ENCODE data around the gene ARHGEF2.
A peak's percentile ranks its signal among the peaks of the same experiment; 100 is the strongest.

Gene ARHGEF2

GRCh38 chr1:155940482-155940992 is 37.8 kb downstream of the ARHGEF2 start:
- H3K4me3 ChIP-seq (ENCODE audit: low read depth, low read length) = peak overlapping the region; percentile 22
- DNase-seq (ENCODE audit: low read depth) = peak; percentile 62
- TF ChIP-seq POLR2A (IDR thresholded peaks at IDR 0.05; ENCODE audit: extremely low read depth, insufficient read length) = peak; percentile 21
- no peak; the same call in 1 of the 2 replicates for TF ChIP-seq MYC (IDR thresholded peaks at IDR 0.05; ENCODE audit: low read depth, low read length)
- no peak for TF ChIP-seq CTCF (IDR thresholded peaks at IDR 0.05; ENCODE audit: low read depth, low read length)

- DNase-seq (ENCODE audit: low read depth) = peak; percentile 78
- H3K4me3 ChIP-seq (ENCODE audit: low read depth, low read length) = no peak overlapping the region
- TF ChIP-seq MYC (IDR thresholded peaks at IDR 0.05; ENCODE audit: low read depth, low read length) = no peak
- TF ChIP-seq CTCF (IDR thresholded peaks at IDR 0.05; ENCODE audit: low read depth, low read length) = peak; percentile 71
These were observed 40.1 kb downstream of the ARHGEF2 start for GRCh38 chr1:155938220-155938627.

- no peak for TF ChIP-seq MYC (IDR thresholded peaks at IDR 0.05; ENCODE audit: low read depth, low read length)
- no peak for TF ChIP-seq MAX (IDR thresholded peaks at IDR 0.05; ENCODE audit: low read depth, low read length)
- no peak for TF ChIP-seq CTCF (IDR thresholded peaks at IDR 0.05; ENCODE audit: low read depth, low read length)
- no peak for TF ChIP-seq POLR2A (IDR thresholded peaks at IDR 0.05; ENCODE audit: extremely low read depth, insufficient read length)
- DNase-seq (ENCODE audit: low read depth) = no peak
- H3K4me3 ChIP-seq (ENCODE audit: low read depth, low read length) = peak overlapping the region; percentile 99
These were observed 43.3 kb downstream of the ARHGEF2 start for GRCh38 chr1:155934936-155935590.

- H3K4me3 ChIP-seq (ENCODE audit: low read depth, low read length) = peak within 1 kb of the TSS; percentile 99
- TF ChIP-seq POLR2A (IDR thresholded peaks at IDR 0.05; ENCODE audit: extremely low read depth, insufficient read length) (peak; percentile 98), MAX (IDR thresholded peaks at IDR 0.05; ENCODE audit: low read depth, low read length) (0 out of 2 replicates have a peak, but pooled peaks have one; percentile 1), MYC (IDR thresholded peaks at IDR 0.05; ENCODE audit: low read depth, low read length) (peak; percentile 39), CTCF (IDR thresholded peaks at IDR 0.05; ENCODE audit: low read depth, low read length) (no peak)
- DNase-seq (ENCODE audit: low read depth) = peak; percentile 99
These were observed 44.0 kb downstream of the ARHGEF2 start, which contains the start of gene KHDC4 for GRCh38 chr1:155934097-155934935. Gene KHDC4, minus strand, starts transcription at chr1:155934413. Its CDS starts 40 bp downstream, at chr1:155934373.

GRCh38 chr1:155933591-155934096 is 44.7 kb downstream of the ARHGEF2 start:
- H3K4me3 ChIP-seq (ENCODE audit: low read depth, low read length) = peak overlapping the region; percentile 99
- peak; percentile 39 for DNase-seq (ENCODE audit: low read depth)
- TF ChIP-seq CTCF (IDR thresholded peaks at IDR 0.05; ENCODE audit: low read depth, low read length) (no peak), POLR2A (IDR thresholded peaks at IDR 0.05; ENCODE audit: extremely low read depth, insufficient read length) (no peak), MYC (IDR thresholded peaks at IDR 0.05; ENCODE audit: low read depth, low read length) (no peak), MAX (IDR thresholded peaks at IDR 0.05; ENCODE audit: low read depth, low read length) (no peak)

All from NB4 (cell line).